NCI-H146 treated with DMSO at 0.1 percent for 48 hours (cell line): ENCODE measurements around the gene CYP4A22.
A peak's percentile ranks its signal among the peaks of the same experiment; 100 is the strongest.
"Not testable (repeated sequence)": the region's sequence is repeated elsewhere in the genome, so short reads cannot be mapped to it uniquely, and the experiment has no call there.

Source experiments
- DNase-seq: peaks from one replicate; lab custom pipeline; 2025; ENCODE audit not compliant: unreplicated experiment; lab: John Stamatoyannopoulos, UW

Gene CYP4A22

GRCh38 chr1:47184090-47184821 lies 47.0 kb downstream of the CYP4A22 start:
- DNase-seq: no peak

- no peak for DNase-seq
Observed at GRCh38 chr1:47184822-47185677, 47.8 kb downstream of the CYP4A22 start.

- DNase-seq: no peak
Observed at GRCh38 chr1:47186267-47187185, 49.3 kb downstream of the CYP4A22 start.

- no peak for DNase-seq
Observed at GRCh38 chr1:47187231-47187925, 50.1 kb downstream of the CYP4A22 start.

GRCh38 chr1:47187926-47188250 lies 50.6 kb downstream of the CYP4A22 start:
- no peak for DNase-seq

- no peak for DNase-seq
Observed at GRCh38 chr1:47188791-47189785, 51.8 kb downstream of the CYP4A22 start.

- DNase-seq: no peak
Observed at GRCh38 chr1:47189844-47190508, 52.7 kb downstream of the CYP4A22 start, which contains the start of gene PDZK1IP1. TSS of gene PDZK1IP1 (minus strand) at chr1:47190036. CDS start at chr1:47189932, 104 bp downstream.

- no peak for DNase-seq
Observed at GRCh38 chr1:47190509-47190855, 53.2 kb downstream of the CYP4A22 start.

- no peak for DNase-seq
Observed at GRCh38 chr1:47190857-47191256, 53.6 kb downstream of the CYP4A22 start.

- DNase-seq: no peak
Observed at GRCh38 chr1:47191940-47192457, 54.8 kb downstream of the CYP4A22 start.

GRCh38 chr1:47192458-47193384 lies 55.5 kb downstream of the CYP4A22 start:
- peak; percentile 22 for DNase-seq

GRCh38 chr1:47193496-47193895 lies 56.3 kb downstream of the CYP4A22 start:
- not testable (repeated sequence) for DNase-seq

GRCh38 chr1:47194311-47194710 lies 57.1 kb downstream of the CYP4A22 start:
- no peak for DNase-seq

- DNase-seq: not testable (repeated sequence)
Observed at GRCh38 chr1:47195981-47196380, 58.7 kb downstream of the CYP4A22 start.

GRCh38 chr1:47196622-47197021 lies 59.4 kb downstream of the CYP4A22 start:
- no peak for DNase-seq

GRCh38 chr1:47198214-47198613 lies 61.0 kb downstream of the CYP4A22 start:
- DNase-seq: no peak
